GM23338 (cell line): ENCODE measurements around the gene APBA2. TPM values are rescaled to one million over a fixed set of nuclear protein-coding genes. Genes with fewer than 3 reads are reported as not detected.

ENCODE experiments used
- ATAC-seq: fragments of 200-7000 bp; cut with Tn5 transposase; 3 replicates; pipeline ENCODE4 v1.9.1; 2020
- DNase-seq: peaks from one replicate; pipeline ENCODE4 v3.0.0-alpha.2; 2015; ENCODE audit warnings: low spot score
- H2AFZ ChIP-seq: fragments of 200-600 bp; sonication (generic); 2 replicates; pipeline ENCODE4 v1.8.0; 2016; ENCODE audit warnings: antibody characterized with exemption, mild to moderate bottlenecking, moderate library complexity
- H3F3A ChIP-seq: fragments of 200-600 bp; sonication (generic); replicated peaks from 2 replicates; pipeline ENCODE4 v1.8.0; 2017; ENCODE audit warnings: antibody characterized with exemption, mixed run types, low read depth
- H3K27ac ChIP-seq: fragments of 200-600 bp; sonication (generic); 2 replicates; pipeline ENCODE4 v1.6.1; 2016; ENCODE audit warnings: low read depth
- H3K27me3 ChIP-seq: fragments of 200-600 bp; sonication (generic); 2 replicates; pipeline ENCODE4 v1.8.0; 2016; ENCODE audit warnings: mild to moderate bottlenecking, mixed run types, moderate library complexity; ENCODE audit not compliant: insufficient read depth
- H3K36me3 ChIP-seq: fragments of 200-600 bp; sonication (generic); 2 replicates; pipeline ENCODE4 v1.8.0; 2016; ENCODE audit warnings: mild to moderate bottlenecking; ENCODE audit not compliant: insufficient read depth
- H3K4me1 ChIP-seq: fragments of 200-600 bp; sonication (generic); 2 replicates; pipeline ENCODE4 v1.8.0; 2016; ENCODE audit warnings: mild to moderate bottlenecking, moderate library complexity; ENCODE audit not compliant: insufficient read depth
- H3K4me2 ChIP-seq: fragments of 200-600 bp; sonication (generic); 2 replicates; pipeline ENCODE4 v1.7.1; 2017; ENCODE audit warnings: mixed run types
- H3K4me3 ChIP-seq: fragments of 200-600 bp; sonication (generic); 2 replicates; pipeline ENCODE4 v1.6.1; 2016; ENCODE audit warnings: mixed run types
- H3K79me2 ChIP-seq: fragments of 200-600 bp; sonication (generic); replicated peaks from 2 replicates; pipeline ENCODE4 v1.8.0; 2017; ENCODE audit warnings: mild to moderate bottlenecking; ENCODE audit not compliant: insufficient read depth
- H3K9me2 ChIP-seq: fragments of 200-600 bp; sonication (generic); 2 replicates; pipeline ENCODE4 v1.8.0; 2017; ENCODE audit not compliant: insufficient read depth
- H4K20me1 ChIP-seq: fragments of 200-600 bp; sonication (generic); replicated peaks from 2 replicates; pipeline ENCODE4 v1.8.0; 2017; ENCODE audit warnings: mild to moderate bottlenecking; ENCODE audit not compliant: insufficient read depth
- H3K27ac Mint-ChIP-seq: 2 replicates; pipeline ENCODE4 v1.8.0; 2020; ENCODE audit warnings: inconsistent platforms, mild to moderate bottlenecking, moderate library complexity, mixed read lengths
- H3K27me3 Mint-ChIP-seq: 3 replicates; pipeline ENCODE4 v1.8.0; 2022; ENCODE audit warnings: low read depth, mild to moderate bottlenecking, moderate library complexity, mixed read lengths, inconsistent platforms; ENCODE audit not compliant: insufficient read depth, poor library complexity
- H3K36me3 Mint-ChIP-seq: 3 replicates; pipeline ENCODE4 v1.8.0; 2021; ENCODE audit warnings: low read depth, mild to moderate bottlenecking, inconsistent platforms, moderate library complexity, mixed read lengths
- H3K4me1 Mint-ChIP-seq: 3 replicates; pipeline ENCODE4 v1.8.0; 2020; ENCODE audit warnings: mild to moderate bottlenecking, inconsistent platforms, mixed read lengths
- H3K4me3 Mint-ChIP-seq: 3 replicates; pipeline ENCODE4 v1.8.0; 2021; ENCODE audit warnings: moderate library complexity, mild to moderate bottlenecking, inconsistent platforms, mixed read lengths
- H3K9me3 Mint-ChIP-seq: 3 replicates; pipeline ENCODE4 v1.8.0; 2020; ENCODE audit warnings: moderate library complexity, mild to moderate bottlenecking, inconsistent platforms, mixed read lengths
- CREB1 ChIP-seq: fragments of 250-450 bp; sonication (Bioruptor Pico); IDR thresholded peaks from 2 replicates; pipeline ENCODE4 v1.5.0; 2020; ENCODE audit warnings: low read depth, mild to moderate bottlenecking, moderate library complexity
- EZH2 ChIP-seq: fragments of 200-600 bp; sonication (generic); IDR thresholded peaks from one replicate; pipeline ENCODE4 v1.8.0; 2017; ENCODE audit warnings: antibody characterized with exemption, mild to moderate bottlenecking, low read depth; ENCODE audit not compliant: unreplicated experiment
- EZH2phosphoT487 ChIP-seq: fragments of 200-600 bp; sonication (generic); IDR thresholded peaks from one replicate; pipeline ENCODE4 v1.8.1; 2018; ENCODE audit warnings: antibody characterized with exemption; ENCODE audit not compliant: unreplicated experiment
- JUNB ChIP-seq: IDR thresholded peaks from one replicate; pipeline ENCODE4 v1.6.1; 2016; ENCODE audit warnings: antibody characterized with exemption; ENCODE audit not compliant: unreplicated experiment
- NANOG ChIP-seq: IDR thresholded peaks from 2 replicates; pipeline ENCODE4 v1.6.1; 2016; ENCODE audit warnings: antibody characterized with exemption, borderline replicate concordance
- POLR2AphosphoS5 ChIP-seq: IDR thresholded peaks from 2 replicates; pipeline ENCODE4 v1.6.1; 2016; ENCODE audit warnings: antibody characterized with exemption, low read depth
- STAT1 ChIP-seq: IDR thresholded peaks from one replicate; pipeline ENCODE4 v1.6.1; 2016; ENCODE audit warnings: antibody characterized with exemption; ENCODE audit not compliant: unreplicated experiment
- ZNF114 ChIP-seq: fragments of 250-450 bp; sonication (Bioruptor Pico); IDR thresholded peaks from 2 replicates; pipeline ENCODE4 v1.5.0; 2020; ENCODE audit warnings: mild to moderate bottlenecking, moderate library complexity
- ZNF331 ChIP-seq: fragments of 250-450 bp; sonication (Bioruptor Pico); IDR thresholded peaks from 2 replicates; pipeline ENCODE4 v1.5.0; 2020; ENCODE audit warnings: low read depth, mild to moderate bottlenecking, moderate library complexity
- polyA plus RNA-seq: library from polyadenylated mRNA; unstranded; fragments of >200 nt; fragmentation: Nextera tagmentation; extraction: Ambion mirVana; gene quantifications from 2 replicates; pipeline ENCODE4 v1.2.1, GENCODE V29; 2016
- total RNA-seq: library from RNA; depleted of rRNA; stranded (reverse); fragments of >200 nt; shearing (Covaris generic); gene quantifications from 2 replicates; pipeline ENCODE4 v1.2.3, GENCODE V29; 2014
- TF ChIP-seq, protein P1 (sequence below), 2 experiments: fragments of 200-600 bp in 1 of 2; sonication (generic) in 1 of 2; conservative IDR thresholded peaks; 2 replicates each; pipeline versions ENCODE4 v1.5.1 to v1.6.1; 2016 to 2017; ENCODE audit warnings: antibody characterized with exemption in 2 of 2, low read depth in 2 of 2, mild to moderate bottlenecking in 2 of 2, moderate library complexity in 1 of 2
- TF ChIP-seq, protein P2 (sequence below): IDR thresholded peaks from 2 replicates; pipeline ENCODE4 v1.6.1; 2016; ENCODE audit warnings: antibody characterized with exemption
- TF ChIP-seq, protein P3 (sequence below): IDR thresholded peaks from one replicate; pipeline ENCODE4 v1.6.1; 2018; ENCODE audit warnings: antibody characterized with exemption; ENCODE audit not compliant: unreplicated experiment
- TF ChIP-seq, protein P4 (sequence below): fragments of 250-450 bp; sonication (Bioruptor Pico); IDR thresholded peaks from 2 replicates; pipeline ENCODE4 v1.5.0; 2020; ENCODE audit warnings: mild to moderate bottlenecking, moderate library complexity

The APBA2 gene
- total and polyA plus RNA-seq, 2 experiments from 2014 or later: 5.9 to 24.7 TPM

DNA sequence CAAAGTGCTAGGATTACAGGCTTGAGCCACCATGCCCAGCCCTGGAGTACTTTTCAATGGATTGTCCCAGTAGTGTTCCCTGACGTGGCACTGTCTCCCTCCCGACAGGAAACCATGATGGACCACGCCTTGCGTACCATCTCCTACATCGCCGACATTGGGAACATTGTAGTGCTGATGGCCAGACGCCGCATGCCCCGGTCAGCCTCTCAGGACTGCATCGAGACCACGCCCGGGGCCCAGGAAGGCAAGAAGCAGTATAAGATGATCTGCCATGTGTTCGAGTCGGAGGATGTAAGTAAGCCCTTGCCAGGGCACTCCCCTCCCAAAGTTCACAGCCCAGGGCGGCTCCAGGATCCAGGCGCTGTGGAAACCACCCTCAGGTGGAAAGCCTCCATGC is 215.7 kb downstream of the APBA2 start:
- Mint-ChIP-seq H3K27ac (no peak overlapping the region), H3K36me3 (peaks cover 2% of the 10 kb centered on the region; the same call in 1 of the 3 replicates), H3K9me3 (no peaks in the 10 kb centered on the region), H3K27me3 (peaks cover 13% of the 10 kb centered on the region), H3K4me1 (peaks cover 40% of the 10 kb centered on the region), H3K4me3 (no peak overlapping the region)
- H3K4me1 ChIP-seq: peaks cover 8% of the 10 kb centered on the region
- H3K27me3 ChIP-seq: no peaks in the 10 kb centered on the region
- no peaks in the 10 kb centered on the region for H3K9me2 ChIP-seq
- no peak overlapping the region for H3K4me2 ChIP-seq
- DNase-seq (no peak), ATAC-seq (no peak)
- no peak overlapping the region for H3K27ac ChIP-seq
- no peak overlapping the region for H2AFZ ChIP-seq
- no peaks in the 10 kb centered on the region for H3K36me3 ChIP-seq
- no peak overlapping the region for H3K4me3 ChIP-seq
- 0 out of 2 replicates have a peak, but pooled peaks cover 4% of the 10 kb centered on the region for H3F3A ChIP-seq
- TF ChIP-seq CREB1 (no peak), JUNB (no peak), POLR2AphosphoS5 (no peak), ZNF331 (CRISPR knock-in tag) (no peak), EZH2phosphoT487 (no peak), STAT1 (no peak), NANOG (no peak), ZNF114 (CRISPR knock-in tag) (no peak), EZH2 (no peak)
- TF ChIP-seq, protein P1, sequence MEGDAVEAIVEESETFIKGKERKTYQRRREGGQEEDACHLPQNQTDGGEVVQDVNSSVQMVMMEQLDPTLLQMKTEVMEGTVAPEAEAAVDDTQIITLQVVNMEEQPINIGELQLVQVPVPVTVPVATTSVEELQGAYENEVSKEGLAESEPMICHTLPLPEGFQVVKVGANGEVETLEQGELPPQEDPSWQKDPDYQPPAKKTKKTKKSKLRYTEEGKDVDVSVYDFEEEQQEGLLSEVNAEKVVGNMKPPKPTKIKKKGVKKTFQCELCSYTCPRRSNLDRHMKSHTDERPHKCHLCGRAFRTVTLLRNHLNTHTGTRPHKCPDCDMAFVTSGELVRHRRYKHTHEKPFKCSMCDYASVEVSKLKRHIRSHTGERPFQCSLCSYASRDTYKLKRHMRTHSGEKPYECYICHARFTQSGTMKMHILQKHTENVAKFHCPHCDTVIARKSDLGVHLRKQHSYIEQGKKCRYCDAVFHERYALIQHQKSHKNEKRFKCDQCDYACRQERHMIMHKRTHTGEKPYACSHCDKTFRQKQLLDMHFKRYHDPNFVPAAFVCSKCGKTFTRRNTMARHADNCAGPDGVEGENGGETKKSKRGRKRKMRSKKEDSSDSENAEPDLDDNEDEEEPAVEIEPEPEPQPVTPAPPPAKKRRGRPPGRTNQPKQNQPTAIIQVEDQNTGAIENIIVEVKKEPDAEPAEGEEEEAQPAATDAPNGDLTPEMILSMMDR (conservative IDR thresholded peaks at IDR 0.05; ENCODE audit: low read depth in 2 of 2): no peak
- TF ChIP-seq, protein P2, sequence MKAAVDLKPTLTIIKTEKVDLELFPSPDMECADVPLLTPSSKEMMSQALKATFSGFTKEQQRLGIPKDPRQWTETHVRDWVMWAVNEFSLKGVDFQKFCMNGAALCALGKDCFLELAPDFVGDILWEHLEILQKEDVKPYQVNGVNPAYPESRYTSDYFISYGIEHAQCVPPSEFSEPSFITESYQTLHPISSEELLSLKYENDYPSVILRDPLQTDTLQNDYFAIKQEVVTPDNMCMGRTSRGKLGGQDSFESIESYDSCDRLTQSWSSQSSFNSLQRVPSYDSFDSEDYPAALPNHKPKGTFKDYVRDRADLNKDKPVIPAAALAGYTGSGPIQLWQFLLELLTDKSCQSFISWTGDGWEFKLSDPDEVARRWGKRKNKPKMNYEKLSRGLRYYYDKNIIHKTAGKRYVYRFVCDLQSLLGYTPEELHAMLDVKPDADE: no peak
- TF ChIP-seq, protein P3, sequence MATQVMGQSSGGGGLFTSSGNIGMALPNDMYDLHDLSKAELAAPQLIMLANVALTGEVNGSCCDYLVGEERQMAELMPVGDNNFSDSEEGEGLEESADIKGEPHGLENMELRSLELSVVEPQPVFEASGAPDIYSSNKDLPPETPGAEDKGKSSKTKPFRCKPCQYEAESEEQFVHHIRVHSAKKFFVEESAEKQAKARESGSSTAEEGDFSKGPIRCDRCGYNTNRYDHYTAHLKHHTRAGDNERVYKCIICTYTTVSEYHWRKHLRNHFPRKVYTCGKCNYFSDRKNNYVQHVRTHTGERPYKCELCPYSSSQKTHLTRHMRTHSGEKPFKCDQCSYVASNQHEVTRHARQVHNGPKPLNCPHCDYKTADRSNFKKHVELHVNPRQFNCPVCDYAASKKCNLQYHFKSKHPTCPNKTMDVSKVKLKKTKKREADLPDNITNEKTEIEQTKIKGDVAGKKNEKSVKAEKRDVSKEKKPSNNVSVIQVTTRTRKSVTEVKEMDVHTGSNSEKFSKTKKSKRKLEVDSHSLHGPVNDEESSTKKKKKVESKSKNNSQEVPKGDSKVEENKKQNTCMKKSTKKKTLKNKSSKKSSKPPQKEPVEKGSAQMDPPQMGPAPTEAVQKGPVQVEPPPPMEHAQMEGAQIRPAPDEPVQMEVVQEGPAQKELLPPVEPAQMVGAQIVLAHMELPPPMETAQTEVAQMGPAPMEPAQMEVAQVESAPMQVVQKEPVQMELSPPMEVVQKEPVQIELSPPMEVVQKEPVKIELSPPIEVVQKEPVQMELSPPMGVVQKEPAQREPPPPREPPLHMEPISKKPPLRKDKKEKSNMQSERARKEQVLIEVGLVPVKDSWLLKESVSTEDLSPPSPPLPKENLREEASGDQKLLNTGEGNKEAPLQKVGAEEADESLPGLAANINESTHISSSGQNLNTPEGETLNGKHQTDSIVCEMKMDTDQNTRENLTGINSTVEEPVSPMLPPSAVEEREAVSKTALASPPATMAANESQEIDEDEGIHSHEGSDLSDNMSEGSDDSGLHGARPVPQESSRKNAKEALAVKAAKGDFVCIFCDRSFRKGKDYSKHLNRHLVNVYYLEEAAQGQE: no peak
- TF ChIP-seq, protein P4, sequence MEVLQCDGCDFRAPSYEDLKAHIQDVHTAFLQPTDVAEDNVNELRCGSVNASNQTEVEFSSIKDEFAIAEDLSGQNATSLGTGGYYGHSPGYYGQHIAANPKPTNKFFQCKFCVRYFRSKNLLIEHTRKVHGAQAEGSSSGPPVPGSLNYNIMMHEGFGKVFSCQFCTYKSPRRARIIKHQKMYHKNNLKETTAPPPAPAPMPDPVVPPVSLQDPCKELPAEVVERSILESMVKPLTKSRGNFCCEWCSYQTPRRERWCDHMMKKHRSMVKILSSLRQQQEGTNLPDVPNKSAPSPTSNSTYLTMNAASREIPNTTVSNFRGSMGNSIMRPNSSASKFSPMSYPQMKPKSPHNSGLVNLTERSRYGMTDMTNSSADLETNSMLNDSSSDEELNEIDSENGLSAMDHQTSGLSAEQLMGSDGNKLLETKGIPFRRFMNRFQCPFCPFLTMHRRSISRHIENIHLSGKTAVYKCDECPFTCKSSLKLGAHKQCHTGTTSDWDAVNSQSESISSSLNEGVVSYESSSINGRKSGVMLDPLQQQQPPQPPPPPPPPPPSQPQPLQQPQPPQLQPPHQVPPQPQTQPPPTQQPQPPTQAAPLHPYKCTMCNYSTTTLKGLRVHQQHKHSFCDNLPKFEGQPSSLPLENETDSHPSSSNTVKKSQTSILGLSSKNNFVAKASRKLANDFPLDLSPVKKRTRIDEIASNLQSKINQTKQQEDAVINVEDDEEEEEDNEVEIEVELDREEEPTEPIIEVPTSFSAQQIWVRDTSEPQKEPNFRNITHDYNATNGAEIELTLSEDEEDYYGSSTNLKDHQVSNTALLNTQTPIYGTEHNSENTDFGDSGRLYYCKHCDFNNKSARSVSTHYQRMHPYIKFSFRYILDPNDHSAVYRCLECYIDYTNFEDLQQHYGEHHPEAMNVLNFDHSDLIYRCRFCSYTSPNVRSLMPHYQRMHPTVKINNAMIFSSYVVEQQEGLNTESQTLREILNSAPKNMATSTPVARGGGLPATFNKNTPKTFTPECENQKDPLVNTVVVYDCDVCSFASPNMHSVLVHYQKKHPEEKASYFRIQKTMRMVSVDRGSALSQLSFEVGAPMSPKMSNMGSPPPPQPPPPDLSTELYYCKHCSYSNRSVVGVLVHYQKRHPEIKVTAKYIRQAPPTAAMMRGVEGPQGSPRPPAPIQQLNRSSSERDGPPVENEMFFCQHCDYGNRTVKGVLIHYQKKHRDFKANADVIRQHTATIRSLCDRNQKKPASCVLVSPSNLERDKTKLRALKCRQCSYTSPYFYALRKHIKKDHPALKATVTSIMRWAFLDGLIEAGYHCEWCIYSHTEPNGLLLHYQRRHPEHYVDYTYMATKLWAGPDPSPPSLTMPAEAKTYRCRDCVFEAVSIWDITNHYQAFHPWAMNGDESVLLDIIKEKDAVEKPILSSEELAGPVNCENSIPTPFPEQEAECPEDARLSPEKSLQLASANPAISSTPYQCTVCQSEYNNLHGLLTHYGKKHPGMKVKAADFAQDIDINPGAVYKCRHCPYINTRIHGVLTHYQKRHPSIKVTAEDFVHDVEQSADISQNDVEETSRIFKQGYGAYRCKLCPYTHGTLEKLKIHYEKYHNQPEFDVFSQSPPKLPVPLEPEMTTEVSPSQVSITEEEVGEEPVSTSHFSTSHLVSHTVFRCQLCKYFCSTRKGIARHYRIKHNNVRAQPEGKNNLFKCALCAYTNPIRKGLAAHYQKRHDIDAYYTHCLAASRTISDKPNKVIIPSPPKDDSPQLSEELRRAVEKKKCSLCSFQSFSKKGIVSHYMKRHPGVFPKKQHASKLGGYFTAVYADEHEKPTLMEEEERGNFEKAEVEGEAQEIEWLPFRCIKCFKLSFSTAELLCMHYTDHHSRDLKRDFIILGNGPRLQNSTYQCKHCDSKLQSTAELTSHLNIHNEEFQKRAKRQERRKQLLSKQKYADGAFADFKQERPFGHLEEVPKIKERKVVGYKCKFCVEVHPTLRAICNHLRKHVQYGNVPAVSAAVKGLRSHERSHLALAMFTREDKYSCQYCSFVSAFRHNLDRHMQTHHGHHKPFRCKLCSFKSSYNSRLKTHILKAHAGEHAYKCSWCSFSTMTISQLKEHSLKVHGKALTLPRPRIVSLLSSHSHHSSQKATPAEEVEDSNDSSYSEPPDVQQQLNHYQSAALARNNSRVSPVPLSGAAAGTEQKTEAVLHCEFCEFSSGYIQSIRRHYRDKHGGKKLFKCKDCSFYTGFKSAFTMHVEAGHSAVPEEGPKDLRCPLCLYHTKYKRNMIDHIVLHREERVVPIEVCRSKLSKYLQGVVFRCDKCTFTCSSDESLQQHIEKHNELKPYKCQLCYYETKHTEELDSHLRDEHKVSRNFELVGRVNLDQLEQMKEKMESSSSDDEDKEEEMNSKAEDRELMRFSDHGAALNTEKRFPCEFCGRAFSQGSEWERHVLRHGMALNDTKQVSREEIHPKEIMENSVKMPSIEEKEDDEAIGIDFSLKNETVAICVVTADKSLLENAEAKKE (CRISPR knock-in tag): no peak
- H3K79me2 ChIP-seq: no peaks in the 10 kb centered on the region
- no peaks in the 10 kb centered on the region for H4K20me1 ChIP-seq
